GM19467 (cell line): ENCODE measurements around the gene WASF1.
"Not testable (repeated sequence)": the region's sequence is repeated elsewhere in the genome, so short reads cannot be mapped to it uniquely, and the experiment has no call there.

Experiments used
- ATAC-seq: cut with Tn5 transposase; IDR thresholded peaks from one replicate; pipeline ENCODE4 v1.9.1; 2021; ENCODE audit warnings: mild to moderate bottlenecking, moderate library complexity; ENCODE audit not compliant: unreplicated experiment

The WASF1 gene

DNA sequence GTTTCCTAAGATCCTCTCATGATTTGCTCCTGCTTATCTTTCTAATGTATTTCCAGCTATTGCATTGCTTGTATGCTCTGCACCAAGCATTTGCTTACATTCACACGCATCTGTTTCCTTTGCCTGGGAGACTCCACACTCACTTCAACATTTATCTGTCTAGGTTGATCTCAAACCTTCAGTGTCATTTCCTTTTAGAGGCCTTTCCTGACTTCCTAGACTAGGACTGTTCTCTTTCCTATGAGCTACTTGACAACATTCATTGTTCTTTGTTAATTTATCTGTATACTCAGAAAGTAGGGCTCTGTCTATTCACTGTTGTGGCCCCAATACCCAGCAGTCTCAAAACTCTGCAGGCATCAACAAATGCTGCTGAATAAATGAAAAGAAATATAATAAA, 84.4 kb downstream of the WASF1 start:
- ATAC-seq, result no peak

GRCh38 chr6:110093981-110094380, 85.5 kb downstream of the WASF1 start:
- ATAC-seq, result no peak

- no peak for ATAC-seq
Measured at GRCh38 chr6:110090876-110091275, 88.6 kb downstream of the WASF1 start.

DNA sequence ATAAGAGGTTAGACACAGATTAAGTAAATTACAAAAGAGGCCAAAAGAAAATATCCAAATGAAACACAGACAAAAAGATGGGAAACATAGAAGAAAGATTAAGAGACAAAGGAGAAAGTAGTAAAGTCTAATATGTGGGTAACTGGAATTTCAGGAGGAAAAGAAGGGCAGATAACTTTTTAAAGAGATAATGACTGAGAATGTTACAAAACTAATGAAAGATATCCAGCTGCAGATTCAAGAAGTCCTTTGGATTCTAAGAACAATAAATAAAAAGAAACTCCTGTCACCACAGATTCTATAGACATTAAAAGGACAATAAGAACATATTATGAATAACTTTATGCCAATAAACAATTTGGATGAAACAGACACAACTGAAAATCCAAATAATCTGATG, 90.1 kb downstream of the WASF1 start:
- no peak for ATAC-seq

GRCh38 chr6:110085285-110085684, 94.2 kb downstream of the WASF1 start:
- no peak for ATAC-seq

GRCh38 chr6:110083875-110084585, 95.4 kb downstream of the WASF1 start:
- ATAC-seq, result no peak

GRCh38 chr6:110075406-110075805, 104.1 kb downstream of the WASF1 start:
- ATAC-seq, result no peak

- ATAC-seq, result not testable (repeated sequence)
Measured at GRCh38 chr6:110073474-110073873, 106.0 kb downstream of the WASF1 start.

DNA sequence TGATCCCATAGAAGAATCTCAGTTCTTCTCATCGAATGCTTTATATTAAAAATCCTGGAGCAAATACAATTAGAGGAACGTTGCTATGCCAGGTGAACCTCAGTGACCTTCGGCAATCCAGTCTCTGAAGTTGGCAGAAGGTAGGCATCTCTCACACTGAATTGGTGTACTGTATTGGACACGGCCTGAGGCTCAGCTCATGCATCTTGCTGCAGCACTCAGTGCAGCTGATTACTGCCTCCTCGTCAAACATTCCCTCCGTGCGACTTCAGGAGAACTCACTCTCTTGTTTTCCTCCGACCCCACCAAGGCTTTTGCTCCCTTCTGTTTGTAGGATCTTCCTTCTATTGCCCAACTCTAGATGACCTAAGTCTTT, 110.9 kb downstream of the WASF1 start:
- no peak for ATAC-seq

DNA sequence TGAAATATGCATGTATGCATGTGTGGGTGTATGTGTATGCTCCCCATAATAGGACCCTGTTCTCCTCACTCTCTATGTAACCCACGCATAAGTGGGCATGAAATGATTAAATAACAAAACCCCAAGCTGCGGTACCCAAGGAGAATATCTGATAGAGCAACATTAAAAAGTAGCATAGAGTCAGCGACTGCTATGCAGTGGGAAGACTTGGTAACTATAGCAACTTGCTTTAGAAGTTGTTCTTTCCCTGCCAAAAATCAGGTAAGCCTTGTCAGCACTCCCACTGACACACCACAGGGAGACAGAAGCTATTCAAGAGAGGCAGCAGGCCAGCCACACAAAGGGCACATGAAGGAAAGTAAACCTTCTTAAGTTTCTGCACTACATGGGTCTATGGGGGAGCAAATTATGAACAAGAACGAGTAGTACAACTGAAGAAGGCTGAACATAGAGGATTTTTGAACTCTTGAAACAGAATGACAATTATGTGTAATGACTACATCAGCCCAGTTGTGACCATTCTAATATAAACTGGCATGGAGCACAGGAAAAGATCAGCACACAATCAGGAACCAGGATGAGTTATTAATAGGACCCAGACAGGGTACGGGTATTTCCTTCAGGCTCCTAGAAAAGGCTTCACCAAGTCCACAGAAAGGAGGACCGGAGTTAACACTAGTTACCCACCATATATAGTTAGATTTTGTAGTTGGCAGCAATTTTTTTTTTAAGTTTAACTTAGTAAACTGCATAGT, 111.5 kb downstream of the WASF1 start:
- no peak for ATAC-seq

- no peak for ATAC-seq
Measured at GRCh38 chr6:110064744-110065524, 114.5 kb downstream of the WASF1 start.

DNA sequence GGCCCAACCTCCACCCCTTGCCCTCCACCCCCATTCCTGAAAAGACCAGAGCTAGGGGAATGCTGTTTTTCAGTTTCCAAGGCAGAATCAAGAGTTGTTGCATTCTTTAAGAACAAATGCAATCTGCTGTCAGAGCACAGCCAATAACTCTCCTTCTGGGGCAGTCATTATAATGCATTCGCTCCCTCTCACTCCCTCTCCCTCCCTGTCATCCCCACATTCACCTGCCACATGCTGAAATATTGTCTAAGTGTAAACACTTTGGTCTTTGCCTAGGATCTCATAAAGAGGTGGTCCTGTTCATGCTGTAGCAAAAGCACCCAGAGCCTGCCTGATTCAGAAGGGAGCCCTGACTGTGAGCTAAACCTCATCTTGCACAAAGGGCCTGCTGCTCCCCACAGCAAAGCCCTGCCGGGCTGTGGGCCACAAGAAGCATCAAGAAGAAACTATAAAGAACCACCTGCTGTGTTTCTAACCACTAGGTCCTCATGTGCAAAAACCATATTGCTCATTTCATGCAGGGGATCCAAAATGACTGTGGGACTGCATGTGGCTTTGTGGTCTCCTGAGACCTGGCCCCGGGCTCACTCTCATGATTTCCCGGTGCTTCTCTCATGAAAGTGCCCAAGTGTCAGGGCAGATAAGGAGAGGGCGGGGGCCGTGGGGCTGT, 115.7 kb downstream of the WASF1 start:
- ATAC-seq, result no peak

GRCh38 chr6:110055387-110055735, 124.1 kb downstream of the WASF1 start:
- no peak for ATAC-seq

GRCh38 chr6:110054664-110055386, 124.6 kb downstream of the WASF1 start:
- ATAC-seq, result no peak

DNA sequence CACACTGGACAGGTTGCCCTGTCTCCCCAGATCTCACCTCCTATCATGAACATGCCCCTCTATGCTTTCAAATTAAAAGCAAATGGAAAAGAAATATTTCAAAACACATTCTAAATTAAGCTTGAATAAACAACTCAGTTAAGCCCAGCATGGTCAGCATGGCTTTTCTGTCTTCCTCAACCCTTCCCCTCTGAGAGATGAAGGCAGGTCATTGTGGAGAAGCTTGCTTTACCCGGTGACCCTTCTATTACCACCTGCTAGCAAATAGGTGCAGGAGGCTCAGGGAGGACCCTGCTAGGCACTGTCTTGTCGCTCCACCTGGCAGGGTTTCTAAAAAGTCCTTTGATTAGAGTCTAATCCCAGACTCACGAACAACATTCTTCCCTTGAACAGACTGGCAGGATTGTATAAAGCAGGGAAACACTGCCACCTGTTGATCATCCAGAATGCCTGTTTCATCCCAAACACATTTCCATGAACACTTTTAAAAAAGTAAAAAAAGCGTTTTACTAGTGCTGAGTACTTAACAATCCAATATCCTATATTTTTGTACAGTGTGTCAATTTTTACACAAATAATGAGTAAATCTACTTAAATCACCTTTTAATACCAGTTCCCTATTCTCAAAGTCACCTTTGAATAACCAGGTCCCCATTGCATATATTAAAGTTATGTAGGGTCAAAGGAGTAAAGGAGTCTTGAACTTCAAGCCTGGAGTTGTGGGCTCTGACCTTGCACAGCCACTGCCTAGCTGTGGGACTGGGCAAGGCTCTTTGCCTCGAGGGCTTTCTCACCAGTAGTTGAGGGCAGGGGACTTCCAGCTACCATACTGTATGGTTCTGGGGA, 125.9 kb downstream of the WASF1 start:
- no peak for ATAC-seq

DNA sequence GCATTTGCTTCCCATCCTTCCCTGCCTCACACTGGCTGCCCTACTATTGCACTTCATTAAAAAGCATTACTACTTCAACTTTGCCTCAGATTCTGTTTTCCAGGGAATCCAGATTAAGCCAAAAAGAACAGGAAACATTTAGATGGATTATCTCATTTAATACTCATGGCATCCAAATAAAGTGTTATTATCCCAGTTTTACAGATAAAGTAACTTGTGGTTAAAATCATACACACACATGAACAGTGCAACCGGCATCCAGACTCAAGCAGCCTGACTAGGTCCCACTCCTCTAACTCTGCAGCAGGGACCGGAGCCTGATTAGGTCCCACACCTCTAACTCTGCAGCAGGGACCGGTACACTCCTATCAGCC, 129.0 kb downstream of the WASF1 start:
- no peak for ATAC-seq
